Upper lobe of left lung (tissue), 6 donors: ENCODE results near the gene CPPED1. TPM values are rescaled to one million over a fixed set of nuclear protein-coding genes. Genes with fewer than 3 reads are reported as not detected.
A peak's percentile ranks its signal among the peaks of the same experiment; 100 is the strongest.

Experiments used
- ATAC-seq, 2 donors: fragments of 200-7000 bp; cut with Tn5 transposase; one replicate each; pipeline ENCODE4 v1.9.1; 2022; ENCODE audit warnings: mild to moderate bottlenecking in 2 of 2, moderate library complexity in 2 of 2; ENCODE audit not compliant: low FRiP score in 2 of 2
- DNase-seq, 2 donors: peaks; one replicate each; pipeline ENCODE4 v3.0.0-alpha.2; 2019 to 2020
- H3K27ac ChIP-seq, 4 donors: fragments of 200-600 bp; sonication (generic); one replicate each; pipeline ENCODE4 v1.5.1; 2016 to 2019
- H3K27me3 ChIP-seq, 4 donors: fragments of 200-600 bp; sonication (generic); one replicate each; pipeline ENCODE4 v1.5.1; 2017 to 2019
- H3K36me3 ChIP-seq, 4 donors: fragments of 200-600 bp; sonication (generic); one replicate each; pipeline ENCODE4 v1.5.1; 2016 to 2019
- H3K4me1 ChIP-seq, 4 donors: fragments of 200-600 bp; sonication (generic); one replicate each; pipeline ENCODE4 v1.5.1; 2018 to 2019
- H3K4me3 ChIP-seq, 4 donors: fragments of 200-600 bp; sonication (generic); one replicate each; pipeline ENCODE4 v1.5.1; 2017 to 2019; ENCODE audit warnings: mild to moderate bottlenecking in 2 of 4, moderate library complexity in 1 of 4
- H3K9me3 ChIP-seq, 4 donors: fragments of 200-600 bp; sonication (generic); one replicate each; pipeline ENCODE4 v1.5.1; 2018 to 2019
- EP300 ChIP-seq, 4 donors: sonication (generic); formaldehyde crosslinking; IDR thresholded peaks; one replicate each; pipeline ENCODE4 v1.5.1; 2017; ENCODE audit warnings: antibody characterized with exemption in 4 of 4, control low read depth in 2 of 4
- POLR2A ChIP-seq, 4 donors: fragments of 450-650 bp; IDR thresholded peaks; one replicate each; pipeline ENCODE4 v1.5.1; 2016 to 2017; ENCODE audit warnings: antibody characterized with exemption in 4 of 4, mild to moderate bottlenecking in 2 of 4
- POLR2AphosphoS5 ChIP-seq, 2 donors: sonication (generic); formaldehyde crosslinking; IDR thresholded peaks; one replicate each; pipeline ENCODE4 v1.5.1; 2017; ENCODE audit warnings: antibody characterized with exemption in 2 of 2
- WGBS, 2 donors: methylation state at CpG; one replicate each; pipeline ENCODE4 v1.1.5; 2017 to 2018; 5-methylcytosine and 5-hydroxymethylcytosine counted together
- total RNA-seq, 6 donors: library from RNA; depleted of rRNA in 4 of 6; stranded (reverse); fragments of >200 nt in 4 of 6; gene quantifications; one replicate each; pipeline versions ENCODE4 v1.1.0 to v1.2.1, GENCODE V29; 2016 to 2021
- TF ChIP-seq, protein P1 (sequence below), 6 experiments: fragments of 450-650 bp in 4 of 6; fragments of 200-600 bp in 2 of 6; sonication (generic) in 2 of 6; IDR thresholded peaks; one replicate each; pipeline ENCODE4 v1.5.1; 2016 to 2019; ENCODE audit warnings: antibody characterized with exemption in 6 of 6
- donor health status: DM: no; HTN: no; CAD: no; lungs with moderate emphysema.
- donor health status: DM: no; HTN: yes; CAD: no; lungs with severe emphysema.

The CPPED1 gene
- total RNA-seq, 6 donors from 2014 or later, result 12.5 to 32.5 (median 23.1) TPM

DNA sequence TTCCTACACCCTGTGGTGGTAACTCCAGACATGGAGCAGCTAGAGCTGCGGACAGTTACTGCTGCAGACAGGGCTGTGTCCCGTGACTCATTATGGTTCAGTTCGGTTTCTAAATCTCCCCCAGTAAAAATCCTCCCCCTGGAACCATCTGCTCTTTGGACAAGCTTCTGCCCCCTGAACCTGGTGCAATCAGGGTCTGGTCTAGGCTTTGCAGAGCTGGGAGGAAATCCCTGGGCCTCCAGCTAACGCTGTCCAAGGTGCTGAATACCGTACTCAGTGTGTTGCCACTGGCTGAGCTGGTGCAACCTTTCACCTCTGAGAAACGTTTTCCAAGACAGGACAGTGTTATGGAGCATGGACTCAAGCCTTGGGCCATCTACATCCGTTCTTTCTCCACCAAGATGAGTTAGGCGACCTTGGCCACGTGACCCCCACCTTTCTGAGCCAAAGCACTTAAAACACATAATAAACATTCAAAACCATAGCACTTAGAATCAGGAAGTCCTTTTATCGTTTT is 142.0 kb downstream of the CPPED1 start:
- Histone ChIP-seq H3K4me3 (no peak overlapping the region), H3K4me1 (no peaks in the 10 kb centered on the region), H3K9me3 (peaks cover 5 to 12% (median 6%) of the 10 kb centered on the region in 4 donors), H3K27me3 (no peaks in the 10 kb centered on the region), H3K27ac (no peak overlapping the region), H3K36me3 (peaks cover 0 to 14% (median 7%) of the 10 kb centered on the region in 4 donors)
- ATAC-seq, result peak in 1 of 2 donors; percentile 46
- TF ChIP-seq, protein P1, sequence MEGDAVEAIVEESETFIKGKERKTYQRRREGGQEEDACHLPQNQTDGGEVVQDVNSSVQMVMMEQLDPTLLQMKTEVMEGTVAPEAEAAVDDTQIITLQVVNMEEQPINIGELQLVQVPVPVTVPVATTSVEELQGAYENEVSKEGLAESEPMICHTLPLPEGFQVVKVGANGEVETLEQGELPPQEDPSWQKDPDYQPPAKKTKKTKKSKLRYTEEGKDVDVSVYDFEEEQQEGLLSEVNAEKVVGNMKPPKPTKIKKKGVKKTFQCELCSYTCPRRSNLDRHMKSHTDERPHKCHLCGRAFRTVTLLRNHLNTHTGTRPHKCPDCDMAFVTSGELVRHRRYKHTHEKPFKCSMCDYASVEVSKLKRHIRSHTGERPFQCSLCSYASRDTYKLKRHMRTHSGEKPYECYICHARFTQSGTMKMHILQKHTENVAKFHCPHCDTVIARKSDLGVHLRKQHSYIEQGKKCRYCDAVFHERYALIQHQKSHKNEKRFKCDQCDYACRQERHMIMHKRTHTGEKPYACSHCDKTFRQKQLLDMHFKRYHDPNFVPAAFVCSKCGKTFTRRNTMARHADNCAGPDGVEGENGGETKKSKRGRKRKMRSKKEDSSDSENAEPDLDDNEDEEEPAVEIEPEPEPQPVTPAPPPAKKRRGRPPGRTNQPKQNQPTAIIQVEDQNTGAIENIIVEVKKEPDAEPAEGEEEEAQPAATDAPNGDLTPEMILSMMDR (IDR thresholded peaks at IDR 0.05), result no peak
- TF ChIP-seq POLR2AphosphoS5 (IDR thresholded peaks at IDR 0.05), result no peak
- TF ChIP-seq POLR2A (IDR thresholded peaks at IDR 0.05), result no peak
- TF ChIP-seq EP300 (IDR thresholded peaks at IDR 0.05), result no peak
- WGBS, 2 donors, result 47 to 57% methylated on average over 7 to 10 of the region's 10 CpGs
- no peak for DNase-seq

DNA sequence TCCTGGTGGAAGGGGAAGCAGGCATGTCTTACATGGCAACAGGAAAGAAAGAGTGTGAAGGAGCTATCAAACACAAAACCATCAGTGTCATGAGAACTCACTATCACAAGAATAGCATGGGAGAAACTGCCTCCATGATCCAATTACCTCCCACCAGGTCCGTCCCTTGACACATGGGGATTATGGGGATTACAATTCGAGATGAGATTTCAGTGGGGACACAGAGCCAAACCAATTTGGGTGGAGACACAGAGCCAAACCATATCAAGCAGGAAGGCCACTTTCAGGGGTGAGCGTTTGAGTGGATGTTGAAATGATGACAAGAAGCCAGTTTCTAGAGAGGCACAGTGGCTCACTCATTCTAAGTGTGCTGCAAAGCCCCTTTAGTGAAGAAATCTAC is 143.8 kb downstream of the CPPED1 start:
- Histone ChIP-seq H3K27me3 (no peaks in the 10 kb centered on the region), H3K9me3 (peaks cover 5 to 12% (median 6%) of the 10 kb centered on the region in 4 donors), H3K4me3 (no peak overlapping the region), H3K36me3 (peaks cover 0 to 14% (median 7%) of the 10 kb centered on the region in 4 donors), H3K4me1 (no peaks in the 10 kb centered on the region), H3K27ac (no peak overlapping the region)
- WGBS, 2 donors, result 69 to 82% methylated on average over 3 of the region's 3 CpGs
- ATAC-seq (no peak), DNase-seq (no peak)
- TF ChIP-seq, protein P1 (IDR thresholded peaks at IDR 0.05), result no peak
- TF ChIP-seq POLR2A (IDR thresholded peaks at IDR 0.05), result no peak
- TF ChIP-seq EP300 (IDR thresholded peaks at IDR 0.05), result no peak
- TF ChIP-seq POLR2AphosphoS5 (IDR thresholded peaks at IDR 0.05), result no peak

DNA sequence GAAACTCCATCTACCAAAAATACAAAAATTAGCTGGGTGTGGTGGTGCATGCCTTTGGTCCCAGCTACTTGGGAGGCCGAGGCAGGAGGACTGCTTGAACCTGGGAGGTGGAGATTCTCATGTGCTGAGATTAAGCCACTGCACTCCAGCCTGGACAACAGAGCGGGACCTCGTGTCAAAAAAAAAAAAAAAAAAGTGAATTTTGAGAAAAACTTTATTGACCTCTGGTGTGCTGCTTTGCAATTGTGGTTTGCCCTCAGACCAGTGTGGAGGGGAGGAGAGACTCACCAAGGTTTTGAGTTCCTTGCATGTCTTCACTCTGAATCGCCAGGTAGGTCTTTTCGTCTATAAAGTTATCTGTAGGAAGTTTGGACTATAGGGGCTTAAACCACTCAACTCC is 145.2 kb downstream of the CPPED1 start:
- no peak for TF ChIP-seq POLR2A (IDR thresholded peaks at IDR 0.05)
- TF ChIP-seq POLR2AphosphoS5 (IDR thresholded peaks at IDR 0.05), result no peak
- TF ChIP-seq, protein P1 (IDR thresholded peaks at IDR 0.05), result no peak
- no peak for TF ChIP-seq EP300 (IDR thresholded peaks at IDR 0.05)
- DNase-seq (no peak), ATAC-seq (no peak)
- 96 to 97% methylated on average over 5 of the region's 5 CpGs for WGBS, 2 donors
- Histone ChIP-seq H3K36me3 (peaks cover 0 to 1% (median under 1%) of the 10 kb centered on the region in 4 donors), H3K4me1 (no peaks in the 10 kb centered on the region), H3K27ac (no peak overlapping the region), H3K4me3 (no peak overlapping the region), H3K27me3 (no peaks in the 10 kb centered on the region), H3K9me3 (peaks cover 5 to 12% (median 6%) of the 10 kb centered on the region in 4 donors)

DNA sequence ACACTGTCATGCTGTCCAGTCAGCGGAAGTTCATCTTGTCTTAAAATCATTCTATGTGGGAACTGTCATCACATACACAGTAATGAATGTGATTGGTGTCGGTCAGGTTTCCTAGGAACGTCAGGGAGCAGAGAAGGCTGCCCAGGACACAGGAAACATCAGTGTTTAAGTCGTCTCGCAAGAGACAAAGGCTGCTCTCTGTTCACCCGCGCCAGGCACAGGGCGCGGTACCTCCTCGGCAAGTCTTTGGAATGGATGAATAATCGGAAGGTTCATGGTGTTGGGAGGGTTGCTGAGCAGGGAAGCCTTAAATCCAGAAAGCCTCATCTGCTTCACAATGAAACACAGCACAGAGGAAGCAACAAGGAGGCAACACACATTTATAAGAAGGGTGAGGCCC is 148.2 kb downstream of the CPPED1 start:
- H3K4me3 ChIP-seq, result no peak overlapping the region
- ATAC-seq (no peak), DNase-seq (no peak)
- WGBS, 2 donors, result 75 to 85% methylated on average over 11 of the region's 11 CpGs
- no peaks in the 10 kb centered on the region for H3K27me3 ChIP-seq
- H3K4me1 ChIP-seq, result no peaks in the 10 kb centered on the region
- H3K9me3 ChIP-seq, result peaks cover 5 to 12% (median 6%) of the 10 kb centered on the region in 4 donors
- TF ChIP-seq EP300 (IDR thresholded peaks at IDR 0.05) (no peak), POLR2A (IDR thresholded peaks at IDR 0.05) (no peak), POLR2AphosphoS5 (IDR thresholded peaks at IDR 0.05) (no peak)
- TF ChIP-seq, protein P1 (IDR thresholded peaks at IDR 0.05), result no peak
- H3K36me3 ChIP-seq, result no peaks in the 10 kb centered on the region
- no peak overlapping the region for H3K27ac ChIP-seq

DNA sequence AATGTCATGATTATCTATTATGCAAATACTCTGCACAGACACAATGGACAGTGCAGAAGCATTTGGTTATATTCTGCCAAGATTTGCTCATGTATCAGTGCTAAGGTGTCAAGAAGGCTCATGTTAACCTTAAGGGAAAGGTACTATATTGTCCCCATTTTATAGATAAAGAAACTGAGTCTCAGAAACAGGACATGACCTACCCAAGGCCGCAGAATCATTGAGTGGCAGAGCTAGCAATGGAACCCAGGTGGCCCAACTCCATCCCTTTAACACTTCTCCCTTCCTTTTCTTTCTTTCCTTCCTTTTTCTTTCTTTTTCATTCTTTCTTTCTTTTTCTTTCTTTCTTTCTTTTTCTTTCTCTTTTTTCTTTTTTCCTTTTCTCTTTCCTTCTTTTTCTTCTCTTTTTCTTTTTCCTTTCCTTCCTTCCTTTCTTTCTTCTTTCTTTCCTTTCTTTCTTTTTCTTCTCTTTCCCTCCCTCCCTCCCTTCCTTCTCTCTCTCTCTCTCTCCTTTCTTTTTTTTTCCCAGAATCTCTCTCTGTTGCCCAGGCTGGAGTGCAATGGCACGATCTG is 149.8 kb downstream of the CPPED1 start:
- H3K27ac ChIP-seq, result no peak overlapping the region
- H3K4me3 ChIP-seq, result no peak overlapping the region
- TF ChIP-seq POLR2AphosphoS5 (IDR thresholded peaks at IDR 0.05) (no peak), EP300 (IDR thresholded peaks at IDR 0.05) (no peak), POLR2A (IDR thresholded peaks at IDR 0.05) (no peak)
- TF ChIP-seq, protein P1 (IDR thresholded peaks at IDR 0.05), result no peak
- H3K9me3 ChIP-seq, result peaks cover 5 to 12% (median 6%) of the 10 kb centered on the region in 4 donors
- ATAC-seq (no peak), DNase-seq (no peak)
- no peaks in the 10 kb centered on the region for H3K36me3 ChIP-seq
- H3K4me1 ChIP-seq, result no peaks in the 10 kb centered on the region
- WGBS, 2 donors, result 84 to 92% methylated on average over 2 of the region's 2 CpGs
- no peaks in the 10 kb centered on the region for H3K27me3 ChIP-seq
